Omental fat pad (tissue), 4 donors: ENCODE data around the gene C1QTNF12. TPM values are rescaled to one million over a fixed set of nuclear protein-coding genes. Genes with fewer than 3 reads are reported as not detected.

Experiments used
- ATAC-seq: fragments of 150-250 bp; one replicate; pipeline ENCODE4 v1.9.1; 2016; ENCODE audit warnings: mild to moderate bottlenecking, moderate library complexity; ENCODE audit not compliant: low FRiP score
- DNase-seq: peaks from one replicate; pipeline ENCODE4 v3.0.0-alpha.2; 2019; ENCODE audit warnings: low spot score
- total RNA-seq, 4 donors: library from RNA; depleted of rRNA; stranded (reverse); fragments of >200 nt; gene quantifications; one replicate each; pipeline ENCODE4 v1.1.0, GENCODE V29; 2016
- TF ChIP-seq, protein P1 (sequence below), 3 donors: fragments of 450-650 bp; IDR thresholded peaks; one replicate each; pipeline ENCODE4 v1.5.1; 2016 to 2017; ENCODE audit warnings: antibody characterized with exemption in 3 of 3, mild to moderate bottlenecking in 3 of 3, moderate library complexity in 2 of 3

Gene C1QTNF12, protein sequence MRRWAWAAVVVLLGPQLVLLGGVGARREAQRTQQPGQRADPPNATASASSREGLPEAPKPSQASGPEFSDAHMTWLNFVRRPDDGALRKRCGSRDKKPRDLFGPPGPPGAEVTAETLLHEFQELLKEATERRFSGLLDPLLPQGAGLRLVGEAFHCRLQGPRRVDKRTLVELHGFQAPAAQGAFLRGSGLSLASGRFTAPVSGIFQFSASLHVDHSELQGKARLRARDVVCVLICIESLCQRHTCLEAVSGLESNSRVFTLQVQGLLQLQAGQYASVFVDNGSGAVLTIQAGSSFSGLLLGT
- total RNA-seq: 1 to 10 TPM in 3 of 4 donors, not detected in 1; 1.0 to 5.2 (median 1.8) TPM

DNA sequence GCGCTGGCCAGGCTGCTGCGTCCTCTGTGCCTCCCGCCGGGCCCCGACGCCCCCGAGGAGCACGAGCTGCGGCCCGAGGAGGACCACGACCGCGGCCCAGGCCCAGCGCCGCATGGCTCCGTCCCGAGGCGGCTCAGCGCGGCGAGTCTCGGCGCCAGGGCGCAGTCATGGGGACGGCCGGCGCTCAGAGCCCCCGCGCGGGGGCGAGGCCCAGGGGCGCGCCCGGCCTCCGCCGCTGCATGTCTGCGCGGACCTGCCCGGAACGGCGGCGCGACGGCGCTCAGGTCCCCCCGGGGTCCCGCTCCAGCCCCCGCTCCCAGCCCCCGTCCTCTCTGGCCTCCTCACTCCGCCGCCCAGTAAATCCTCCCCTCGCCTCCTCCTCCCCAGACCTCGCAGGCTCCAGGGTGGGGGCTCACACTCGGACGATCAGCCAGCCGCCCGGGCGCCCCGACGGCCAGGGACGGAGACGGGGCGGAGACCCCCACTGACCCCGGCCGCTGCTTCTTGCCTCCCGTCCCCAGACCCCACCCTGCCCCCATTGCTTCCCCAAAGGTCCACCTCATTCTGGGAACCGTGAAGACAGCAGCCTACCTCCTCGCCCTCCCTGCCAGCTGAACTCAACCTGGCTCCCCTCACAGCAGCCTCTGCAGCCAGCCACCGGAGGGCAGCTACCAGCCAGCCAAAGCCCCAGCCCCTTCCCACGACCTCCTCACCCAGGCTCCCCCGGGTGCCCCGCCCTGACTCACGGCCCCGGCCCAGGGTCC lies at the start of gene C1QTNF12:
TSS of gene C1QTNF12 (minus strand) at position 146 of the 764 bp plus-strand sequence. CDS start at position 114, 32 bp downstream.
- TF ChIP-seq, protein P1, sequence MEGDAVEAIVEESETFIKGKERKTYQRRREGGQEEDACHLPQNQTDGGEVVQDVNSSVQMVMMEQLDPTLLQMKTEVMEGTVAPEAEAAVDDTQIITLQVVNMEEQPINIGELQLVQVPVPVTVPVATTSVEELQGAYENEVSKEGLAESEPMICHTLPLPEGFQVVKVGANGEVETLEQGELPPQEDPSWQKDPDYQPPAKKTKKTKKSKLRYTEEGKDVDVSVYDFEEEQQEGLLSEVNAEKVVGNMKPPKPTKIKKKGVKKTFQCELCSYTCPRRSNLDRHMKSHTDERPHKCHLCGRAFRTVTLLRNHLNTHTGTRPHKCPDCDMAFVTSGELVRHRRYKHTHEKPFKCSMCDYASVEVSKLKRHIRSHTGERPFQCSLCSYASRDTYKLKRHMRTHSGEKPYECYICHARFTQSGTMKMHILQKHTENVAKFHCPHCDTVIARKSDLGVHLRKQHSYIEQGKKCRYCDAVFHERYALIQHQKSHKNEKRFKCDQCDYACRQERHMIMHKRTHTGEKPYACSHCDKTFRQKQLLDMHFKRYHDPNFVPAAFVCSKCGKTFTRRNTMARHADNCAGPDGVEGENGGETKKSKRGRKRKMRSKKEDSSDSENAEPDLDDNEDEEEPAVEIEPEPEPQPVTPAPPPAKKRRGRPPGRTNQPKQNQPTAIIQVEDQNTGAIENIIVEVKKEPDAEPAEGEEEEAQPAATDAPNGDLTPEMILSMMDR (IDR thresholded peaks at IDR 0.05): no peak
- DNase-seq (no peak), ATAC-seq (peak; percentile 41)

DNA sequence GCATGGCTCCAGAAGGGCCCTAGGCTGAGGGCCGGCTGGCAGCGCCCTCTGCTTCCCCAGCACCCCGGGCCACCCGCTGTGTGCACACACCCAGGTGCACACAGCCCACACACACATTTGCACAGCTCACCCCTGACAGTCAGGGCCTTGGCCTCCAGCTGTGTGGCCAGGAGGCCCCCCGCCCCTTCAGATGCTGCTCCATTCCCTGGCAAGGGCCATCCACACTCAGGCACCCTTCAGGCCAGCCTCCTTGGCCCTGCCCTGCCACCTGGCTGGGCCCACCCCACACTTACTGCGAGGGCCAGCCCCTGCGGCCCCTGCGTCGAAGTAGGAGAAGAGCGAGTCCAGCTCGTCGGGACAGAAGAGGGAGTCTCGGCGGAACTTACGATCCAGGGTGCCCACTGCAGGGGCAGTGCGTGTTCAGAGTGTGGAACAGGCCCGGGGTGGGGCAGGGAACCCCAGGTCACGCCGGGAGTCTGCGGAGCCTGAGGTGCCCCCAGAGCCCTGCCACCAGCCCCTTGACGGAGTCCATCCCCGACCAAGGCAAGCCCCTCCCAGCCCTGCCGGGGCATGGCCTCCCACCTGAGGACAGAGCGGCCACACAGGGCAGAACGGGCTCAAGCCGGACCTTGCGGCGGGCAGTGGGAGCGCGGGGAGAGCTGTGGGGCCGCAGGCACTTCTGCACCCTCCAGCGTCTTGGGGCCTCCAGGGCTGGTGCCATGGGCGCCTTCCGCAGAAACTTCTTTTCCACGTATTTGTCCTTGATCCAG lies 48.8 kb upstream of the C1QTNF12 start:
- ATAC-seq: no peak
- TF ChIP-seq, protein P1 (IDR thresholded peaks at IDR 0.05): no peak

DNA sequence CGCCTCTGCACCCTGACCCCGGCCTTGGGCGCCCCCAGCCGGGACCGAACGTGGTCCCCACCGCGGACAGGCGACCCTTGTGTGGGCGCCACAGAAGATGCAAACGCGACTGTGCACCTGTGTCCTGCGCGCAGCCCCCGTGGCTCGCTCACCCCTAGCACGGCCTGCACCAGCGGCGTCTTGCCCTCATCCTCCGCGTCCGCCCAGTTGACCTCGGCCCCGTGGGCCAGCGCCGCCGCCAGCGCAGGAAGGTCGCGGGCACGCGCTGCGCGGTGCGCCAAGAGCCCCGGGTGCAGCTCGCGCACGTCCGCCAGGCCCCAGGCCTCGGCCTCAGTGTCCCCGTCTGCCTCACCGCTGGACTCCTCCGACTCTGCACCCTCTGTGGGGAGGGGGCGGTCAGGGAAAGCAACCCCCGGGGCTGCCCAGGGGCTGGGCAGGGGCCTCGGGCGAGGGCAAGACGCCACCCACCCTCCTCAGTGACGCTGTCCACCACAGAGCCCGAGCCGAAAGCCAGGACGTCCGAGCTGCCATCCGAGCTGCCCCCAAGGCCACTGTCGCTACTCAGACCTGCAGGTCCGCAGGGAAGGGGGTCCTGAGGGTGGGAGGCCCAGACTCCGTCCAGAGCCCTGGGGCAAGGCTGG lies 47.8 kb upstream of the C1QTNF12 start:
- no peak for ATAC-seq
- DNase-seq: no peak
- TF ChIP-seq, protein P1 (IDR thresholded peaks at IDR 0.05): no peak

More for the DNA sequence above, 48.8 kb upstream of the C1QTNF12 start:
- DNase-seq: no peak

DNA sequence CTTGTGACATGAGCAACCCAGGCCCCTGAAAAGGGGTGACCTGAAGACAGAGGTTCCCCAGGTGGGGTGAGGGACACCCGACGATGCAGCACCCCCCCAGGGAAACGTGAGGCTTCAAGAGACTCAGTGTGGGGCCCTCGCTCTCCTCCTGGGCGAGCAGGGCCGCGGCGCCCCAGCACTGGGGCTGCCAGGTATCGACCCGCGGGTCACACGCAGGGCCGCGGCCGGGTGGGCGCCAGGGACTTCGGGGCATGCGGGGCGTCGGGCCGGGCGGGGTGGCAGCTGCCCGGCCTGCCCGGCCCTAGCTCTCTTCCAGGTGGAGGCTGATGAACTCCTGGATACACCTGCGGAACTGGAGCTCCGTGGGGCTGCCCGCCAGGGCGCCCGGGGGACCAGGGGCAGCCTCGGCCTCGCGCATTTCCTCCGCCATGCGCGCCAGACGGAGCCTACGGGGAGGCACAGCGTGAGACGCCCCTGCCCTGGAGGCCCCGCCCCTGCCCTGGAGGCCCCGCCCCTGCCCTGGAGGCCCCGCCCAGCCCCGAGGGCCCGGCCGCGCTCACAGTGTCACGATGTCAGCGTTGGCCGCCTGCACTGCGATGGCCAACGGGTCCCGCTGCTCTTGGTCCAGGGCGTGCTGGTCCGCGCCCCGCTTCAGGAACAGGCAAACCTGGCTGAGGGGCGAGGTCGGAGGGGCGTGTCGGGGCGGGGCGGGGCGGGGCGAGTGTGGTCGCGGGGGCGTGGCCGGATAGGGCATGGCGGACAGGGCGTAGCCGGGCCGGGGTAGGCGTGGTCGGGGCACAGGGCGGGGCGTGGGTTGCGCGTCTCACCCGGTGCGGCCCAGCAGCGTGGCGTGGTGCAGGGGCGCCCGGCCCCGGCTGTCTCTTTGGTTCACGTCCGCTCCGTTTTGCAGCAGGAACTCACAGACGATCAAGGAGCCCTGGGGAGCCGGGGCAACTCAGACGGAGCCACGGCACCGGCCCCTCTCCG lies 47.0 kb upstream of the C1QTNF12 start:
- no peak for DNase-seq
- ATAC-seq: no peak
- TF ChIP-seq, protein P1 (IDR thresholded peaks at IDR 0.05): no peak

DNA sequence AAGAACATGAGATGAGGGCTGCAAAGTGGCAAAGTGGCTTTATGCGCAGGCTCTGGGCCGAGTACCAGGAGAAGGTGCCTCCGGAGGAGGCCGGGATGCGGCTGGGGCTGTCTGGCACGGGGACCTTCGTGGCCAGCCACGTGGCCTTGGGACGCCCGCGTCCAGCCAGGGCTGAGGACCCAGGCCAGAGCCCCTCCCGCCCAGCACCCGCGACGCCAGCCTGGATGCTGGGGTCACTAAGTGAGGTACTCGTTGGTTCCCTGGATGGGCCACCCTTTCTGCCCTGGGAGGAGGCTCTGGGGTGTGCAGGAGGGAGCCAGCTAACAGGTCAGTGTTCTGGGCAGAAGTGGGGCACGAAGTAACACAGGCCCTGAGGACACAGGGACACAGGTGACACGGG lies 46.3 kb upstream of the C1QTNF12 start:
- DNase-seq (no peak), ATAC-seq (no peak)
- TF ChIP-seq, protein P1 (IDR thresholded peaks at IDR 0.05): no peak

DNA sequence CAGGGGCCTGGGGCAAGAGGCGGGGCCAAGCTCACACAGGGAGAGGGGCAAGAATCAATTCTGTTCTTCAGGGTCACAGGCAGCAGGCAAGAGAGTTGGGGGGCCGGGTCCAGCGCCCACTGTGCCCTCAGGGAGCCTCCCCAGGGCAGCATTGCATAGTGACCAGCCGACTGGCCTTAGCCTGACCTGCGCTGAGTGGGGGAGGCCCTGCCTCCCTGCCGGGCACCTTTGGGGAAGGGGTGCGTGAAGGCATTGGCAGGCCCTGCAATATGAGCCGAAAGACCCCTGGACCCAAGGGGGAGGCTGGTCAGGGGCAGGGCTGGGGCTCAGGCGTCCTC lies 45.9 kb upstream of the C1QTNF12 start:
- no peak for ATAC-seq
- TF ChIP-seq, protein P1 (IDR thresholded peaks at IDR 0.05): no peak
- DNase-seq: no peak
